Left ventricle myocardium superior (tissue), 1 donor: ENCODE results near the gene ZBTB8B. TPM values are rescaled to one million over a fixed set of nuclear protein-coding genes. Genes with fewer than 3 reads are reported as not detected.

Source experiments
- ATAC-seq: fragments of 200-7000 bp; cut with Tn5 transposase; one replicate; pipeline ENCODE4 v1.9.1; 2020; ENCODE audit warnings: mild to moderate bottlenecking, moderate library complexity
- DNase-seq: peaks from one replicate; pipeline ENCODE4 v3.0.0-alpha.2; 2020
- intact Hi-C: fragments of 100-400 bp; cut with micrococcal nuclease; formaldehyde crosslinking; loops from one replicate; pipeline ENCODE4 v1.11.0; 2022
- total RNA-seq: library from RNA; stranded (reverse); fragmentation: NEBNext Ultra II Directional; extraction: Animal tissue kit (Norgen Biotek cat#: 25700); gene quantifications from one replicate; pipeline ENCODE4 v1.2.1, GENCODE V29; 2021
- donor health status: DM: no; HTN: yes; CAD: no; lungs with severe emphysema.

The ZBTB8B gene
- total RNA-seq, 1 donor from 2014 or later, result not detected

- DNase-seq (no peak), ATAC-seq (no peak)
- intact Hi-C loops, result no loop called here
These were observed 33.9 kb downstream of the ZBTB8B start for GRCh38 chr1:32498751-32499150.

- DNase-seq (peak; percentile 90), ATAC-seq (peak; percentile 90)
- intact Hi-C loops, result no loop called here
These were observed 35.7 kb downstream of the ZBTB8B start for GRCh38 chr1:32500387-32501209.

GRCh38 chr1:32501865-32502264 lies 37.0 kb downstream of the ZBTB8B start:
- intact Hi-C loops, result no loop called here
- DNase-seq (peak; percentile 54), ATAC-seq (peak; percentile 64)

GRCh38 chr1:32503153-32503552 lies 38.3 kb downstream of the ZBTB8B start:
- intact Hi-C loops, result no loop called here
- no peak for ATAC-seq
- DNase-seq, result no peak

GRCh38 chr1:32507021-32507420 lies 42.1 kb downstream of the ZBTB8B start:
- DNase-seq, result no peak
- no peak for ATAC-seq
- intact Hi-C loops, result no loop called here

GRCh38 chr1:32508761-32509160 lies 43.9 kb downstream of the ZBTB8B start:
- ATAC-seq (no peak), DNase-seq (no peak)
- intact Hi-C loops, result no loop called here

- no peak for ATAC-seq
- DNase-seq, result no peak
- intact Hi-C loops, result no loop called here
These were observed 45.1 kb downstream of the ZBTB8B start for GRCh38 chr1:32509939-32510338.

Other genes starting within 250 kb of the ZBTB8B start
- gene TMEM234, start 242.7 kb upstream of the ZBTB8B start, total RNA-seq, result 7.4 TPM
- gene EIF3I, start 242.7 kb upstream of the ZBTB8B start, total RNA-seq, result 104 TPM
- 9.1 TPM for gene FAM167B, start 217.8 kb upstream of the ZBTB8B start, total RNA-seq
- gene LCK, start 213.8 kb upstream of the ZBTB8B start, total RNA-seq, result 0.50 TPM
- gene HDAC1, start 173.0 kb upstream of the ZBTB8B start, total RNA-seq, result 46.1 TPM
- gene MARCKSL1, start 128.8 kb upstream of the ZBTB8B start, total RNA-seq, result 15.3 TPM
- gene FAM229A, start 102.6 kb upstream of the ZBTB8B start, total RNA-seq, result 2.8 TPM
- gene TSSK3, start 102.5 kb upstream of the ZBTB8B start, total RNA-seq, result 2.0 TPM
- 40.5 TPM for gene BSDC1, start 70.6 kb upstream of the ZBTB8B start, total RNA-seq
- 2.5 TPM for gene ZBTB8A, start 74.4 kb downstream of the ZBTB8B start, total RNA-seq
- 34.5 TPM for gene ZBTB8OS, start 185.5 kb downstream of the ZBTB8B start, total RNA-seq
- 98.9 TPM for gene RBBP4, start 186.1 kb downstream of the ZBTB8B start, total RNA-seq
- gene SYNC, start 237.7 kb downstream of the ZBTB8B start, total RNA-seq, result 12.2 TPM